NCI-H345 treated with DMSO at 0.1 percent for 48 hours (cell line): ENCODE measurements around the gene LPP.

ENCODE experiments used
- DNase-seq: peaks from one replicate; lab custom pipeline; 2025; ENCODE audit not compliant: unreplicated experiment; lab: John Stamatoyannopoulos, UW

Gene LPP

DNA sequence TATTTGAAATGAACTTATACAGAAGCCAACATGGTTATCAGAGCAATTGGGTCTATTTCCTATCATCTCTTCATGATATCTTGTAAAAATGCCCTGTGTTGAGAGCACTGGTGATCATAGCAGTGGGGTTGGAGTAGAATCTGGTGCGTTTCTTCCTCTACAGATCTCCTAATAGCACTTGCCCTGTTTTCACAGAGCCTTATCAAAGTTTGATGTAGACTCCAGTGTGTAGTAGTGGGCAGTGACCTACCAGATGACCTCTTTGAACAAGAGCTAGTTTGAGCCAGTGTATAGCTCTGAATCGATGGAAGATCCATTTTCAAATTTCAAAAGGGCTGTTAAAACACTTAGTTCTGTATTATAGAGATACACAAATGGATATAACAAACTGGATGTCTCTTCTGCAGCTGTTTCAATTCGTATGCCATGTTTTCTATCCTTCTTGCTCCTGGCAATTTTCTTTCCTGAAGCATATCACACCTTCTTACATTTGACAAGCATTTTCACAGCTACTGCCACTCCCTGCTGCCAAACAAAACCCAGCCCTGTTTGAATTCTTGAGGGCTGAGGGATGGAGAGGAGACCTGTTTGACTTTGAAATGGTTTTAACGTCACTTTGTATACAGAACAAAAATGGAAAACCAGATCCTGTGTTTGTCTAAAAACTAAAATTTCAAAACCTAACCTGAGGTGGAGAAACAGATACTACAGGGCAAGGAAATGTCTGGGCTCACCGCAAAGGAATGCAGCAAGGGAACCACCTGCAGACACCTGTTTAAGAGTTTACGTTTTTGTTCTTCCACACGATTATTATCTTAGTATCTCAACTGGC is 663.4 kb downstream of the LPP start:
- DNase-seq: no peak

DNA sequence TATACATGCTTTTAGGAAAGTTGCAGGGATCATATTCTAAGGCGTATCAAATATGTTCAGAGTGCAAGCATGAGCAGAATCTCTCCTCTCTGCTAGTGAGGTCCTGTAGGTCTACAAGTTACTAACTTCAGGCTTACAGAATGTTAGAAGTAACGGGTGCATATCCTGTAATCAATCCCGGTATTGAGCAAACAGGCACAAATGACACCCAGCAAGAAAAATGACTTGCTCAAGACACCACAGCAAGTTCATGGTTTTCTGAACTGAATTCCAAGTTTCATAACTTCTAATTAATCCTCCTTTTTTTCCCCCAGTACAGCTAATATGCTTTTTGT is 663.9 kb downstream of the LPP start:
- DNase-seq: no peak

- DNase-seq: no peak
Measured at GRCh38 chr3:188818282-188818681, 664.3 kb downstream of the LPP start.

DNA sequence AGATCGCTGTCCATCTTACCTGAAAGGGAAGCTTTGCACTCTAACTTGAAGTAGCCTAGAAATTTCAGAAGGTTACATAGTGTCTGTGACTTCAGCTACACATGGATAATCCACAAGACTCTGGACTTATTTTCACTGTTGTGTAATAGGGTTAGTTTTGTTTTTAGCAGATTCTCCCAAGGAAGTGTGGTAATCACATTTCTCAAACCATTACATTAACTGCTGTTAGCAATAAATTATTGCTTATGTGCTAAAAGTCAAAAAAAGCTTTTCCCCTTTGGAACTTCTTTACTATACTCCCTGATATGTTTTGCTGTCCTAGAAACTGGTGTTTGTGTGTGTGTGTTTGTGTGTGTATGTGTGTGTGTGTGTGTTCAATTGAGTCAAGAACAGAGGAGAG is 666.0 kb downstream of the LPP start:
- DNase-seq: no peak

DNA sequence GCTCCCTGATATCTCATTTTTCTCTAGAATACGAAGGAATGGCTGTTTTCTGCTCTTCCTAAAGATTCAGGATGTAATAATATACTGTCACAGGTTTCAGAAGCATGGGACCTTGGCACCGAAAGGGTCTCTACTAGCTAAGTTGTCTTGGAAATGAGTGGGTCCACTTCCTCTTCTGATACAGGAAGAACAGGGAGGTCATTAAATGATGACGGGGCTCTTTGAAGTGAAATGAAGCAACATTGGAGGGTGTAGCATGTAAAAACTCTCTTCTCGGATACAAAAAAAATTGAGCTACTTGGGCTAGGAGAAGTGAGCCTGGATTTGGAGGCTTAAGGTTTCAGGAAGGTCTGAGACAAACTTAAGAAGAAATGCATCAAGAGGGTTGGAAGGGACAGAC is 668.0 kb downstream of the LPP start:
- no peak for DNase-seq

DNA sequence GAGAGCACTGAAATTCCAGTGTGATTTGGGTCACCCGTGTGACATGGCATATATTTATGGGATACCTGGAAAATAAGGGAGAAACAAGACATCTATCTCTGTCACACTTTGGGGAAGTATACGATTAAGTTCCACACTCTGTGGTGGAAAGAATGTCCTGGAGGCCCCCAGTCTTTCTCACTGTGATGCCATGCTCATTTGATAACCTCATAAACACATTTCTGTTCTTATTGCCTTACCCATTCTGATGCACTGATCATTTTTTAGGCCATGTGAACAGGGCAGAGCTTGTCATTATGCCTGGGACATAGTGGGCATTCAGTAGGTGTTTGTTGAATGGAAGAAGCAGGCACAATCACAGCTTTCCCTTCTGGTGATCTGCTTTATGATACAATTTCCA is 668.5 kb downstream of the LPP start:
- DNase-seq: no peak

- no peak for DNase-seq
Measured at GRCh38 chr3:188824566-188824965, 670.6 kb downstream of the LPP start.

GRCh38 chr3:188825901-188826300 is 671.9 kb downstream of the LPP start:
- DNase-seq: no peak

- no peak for DNase-seq
Measured at GRCh38 chr3:188826574-188826973, 672.6 kb downstream of the LPP start.

GRCh38 chr3:188827103-188827502 is 673.1 kb downstream of the LPP start:
- no peak for DNase-seq

- no peak for DNase-seq
Measured at GRCh38 chr3:188827576-188827975, 673.6 kb downstream of the LPP start.

- no peak for DNase-seq
Measured at GRCh38 chr3:188829130-188829529, 675.2 kb downstream of the LPP start.

DNA sequence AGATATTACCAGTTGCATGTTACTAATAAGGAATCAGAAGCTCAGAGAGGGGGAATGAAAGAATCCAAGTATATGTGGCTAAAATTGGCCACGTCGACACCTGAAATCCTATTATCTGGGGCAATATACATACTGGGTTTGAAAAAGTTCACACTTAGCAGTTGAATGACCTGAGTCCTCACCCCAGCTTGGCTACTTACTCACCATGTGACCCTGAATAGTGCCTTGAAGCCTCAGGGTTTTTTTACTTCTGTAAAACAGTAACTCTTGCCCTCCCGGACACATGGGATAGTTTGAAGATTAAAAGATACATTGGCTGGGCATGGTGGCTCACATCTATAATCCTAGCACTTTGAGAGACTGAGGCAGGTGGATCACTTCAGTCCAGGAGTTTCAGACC is 675.6 kb downstream of the LPP start:
- no peak for DNase-seq

- no peak for DNase-seq
Measured at GRCh38 chr3:188830893-188831292, 676.9 kb downstream of the LPP start.

DNA sequence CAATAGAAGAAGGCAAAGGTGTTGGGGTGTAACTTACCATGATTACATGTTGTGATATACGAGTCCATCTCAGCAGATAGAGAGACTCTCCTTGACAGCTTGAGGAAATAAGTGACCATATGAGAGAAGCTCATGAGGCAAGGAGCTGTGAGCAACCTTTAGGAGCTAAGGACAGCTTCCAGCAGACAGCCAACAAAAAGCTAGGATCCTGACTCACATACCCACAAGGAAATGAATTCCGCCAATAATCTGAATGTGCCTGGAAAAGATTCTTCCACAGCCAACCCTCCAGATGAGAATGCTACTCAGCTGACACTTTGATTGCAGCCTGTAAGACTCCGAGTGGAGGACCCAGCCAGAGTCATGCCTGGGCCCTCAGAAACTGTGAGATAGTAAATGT is 678.2 kb downstream of the LPP start:
- DNase-seq: no peak

GRCh38 chr3:188832961-188833721 is 679.2 kb downstream of the LPP start:
- no peak for DNase-seq

- no peak for DNase-seq
Measured at GRCh38 chr3:188834349-188834748, 680.4 kb downstream of the LPP start.

GRCh38 chr3:188839187-188839695 is 685.3 kb downstream of the LPP start:
- no peak for DNase-seq

DNA sequence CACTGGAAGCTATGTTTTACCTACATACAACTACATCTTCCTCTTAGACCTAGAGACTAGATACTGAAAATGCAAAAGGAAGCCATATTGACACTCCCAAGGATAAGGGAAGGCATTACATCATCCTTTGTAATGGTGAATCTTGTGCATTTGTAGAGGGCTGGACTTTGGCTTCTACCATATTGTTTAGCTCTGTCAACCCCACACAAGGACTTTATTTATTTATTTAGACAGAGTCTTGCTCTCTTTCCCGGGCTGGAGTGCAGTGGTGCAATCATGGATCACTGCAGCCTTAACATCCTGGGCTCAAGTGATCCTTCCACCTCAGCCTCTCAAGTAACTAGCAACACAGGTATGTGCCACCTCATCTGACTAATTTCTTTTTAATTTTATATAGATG is 686.3 kb downstream of the LPP start:
- DNase-seq: no peak

GRCh38 chr3:188841906-188842305 is 687.9 kb downstream of the LPP start:
- DNase-seq: no peak

- no peak for DNase-seq
Measured at GRCh38 chr3:188842639-188843038, 688.7 kb downstream of the LPP start.

- no peak for DNase-seq
Measured at GRCh38 chr3:188844096-188844495, 690.1 kb downstream of the LPP start.
